GM18858 (cell line): ENCODE measurements around the gene NDRG4.
"Not testable (repeated sequence)": the region's sequence is repeated elsewhere in the genome, so short reads cannot be mapped to it uniquely, and the experiment has no call there.

ENCODE experiments used
- ATAC-seq: cut with Tn5 transposase; IDR thresholded peaks from one replicate; pipeline ENCODE4 v1.9.1; 2021; ENCODE audit not compliant: unreplicated experiment

Gene NDRG4

DNA sequence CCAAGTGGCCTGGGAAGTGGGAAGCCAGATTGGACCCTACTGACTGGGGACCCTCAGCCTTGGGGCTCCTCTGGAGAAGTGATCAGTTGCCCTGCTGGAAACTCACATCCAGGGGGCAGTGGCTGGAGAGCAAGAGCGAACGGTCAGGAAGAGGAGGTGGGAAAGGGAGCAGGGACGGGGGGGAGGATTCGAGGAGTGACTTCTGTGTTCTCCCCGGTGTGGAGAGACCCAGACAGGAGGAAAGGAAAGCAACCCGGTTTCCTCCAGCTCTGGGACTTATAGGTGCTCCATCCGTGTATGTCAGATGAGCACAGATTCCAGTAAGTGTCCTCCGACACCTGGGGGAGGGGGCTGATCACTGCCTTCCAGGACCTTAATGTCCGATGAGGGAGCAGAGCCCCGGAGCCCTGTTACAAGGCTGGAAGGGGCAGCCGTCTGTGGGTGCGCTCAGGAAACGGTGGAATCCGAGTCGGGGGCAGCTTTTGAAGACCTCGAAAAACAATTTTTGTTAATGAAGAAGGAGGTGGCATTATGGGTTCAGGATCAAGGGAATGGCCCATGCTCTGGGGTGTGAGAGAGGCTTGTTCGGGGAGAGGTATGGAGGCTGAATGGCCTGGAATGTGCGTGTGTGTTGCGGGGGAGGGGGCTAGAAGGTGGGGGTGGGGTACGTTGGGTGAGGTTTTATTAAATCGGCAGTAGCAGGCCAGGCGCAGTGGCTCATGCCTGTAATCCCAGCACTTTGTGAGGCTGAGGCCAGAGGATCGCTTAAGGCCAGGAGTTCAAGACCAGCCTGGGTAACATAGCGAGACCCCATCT lies 34.8 kb upstream of the NDRG4 start:
- ATAC-seq: no peak

- no peak for ATAC-seq
Observed at GRCh38 chr16:58465817-58466216, 34.1 kb upstream of the NDRG4 start.

DNA sequence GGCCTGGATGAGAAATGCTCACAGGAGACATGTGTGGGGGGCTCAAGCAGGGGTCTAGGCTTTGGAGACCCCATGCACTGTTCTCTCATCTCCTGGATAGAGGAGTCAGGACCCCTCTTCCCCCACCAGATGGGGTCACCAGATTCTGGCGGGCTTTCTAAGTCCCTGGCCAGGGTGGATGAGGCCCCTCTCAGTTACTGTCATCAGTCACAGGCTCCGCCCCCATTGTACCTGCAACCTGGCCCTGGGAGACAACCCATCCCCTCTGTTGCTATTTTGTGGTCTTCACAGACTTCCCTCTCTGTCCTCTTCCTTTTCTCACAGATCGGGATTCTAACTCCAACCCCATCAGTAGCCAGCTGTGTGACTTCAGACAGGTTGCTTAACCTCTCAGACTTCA lies 33.5 kb upstream of the NDRG4 start:
- ATAC-seq: no peak

DNA sequence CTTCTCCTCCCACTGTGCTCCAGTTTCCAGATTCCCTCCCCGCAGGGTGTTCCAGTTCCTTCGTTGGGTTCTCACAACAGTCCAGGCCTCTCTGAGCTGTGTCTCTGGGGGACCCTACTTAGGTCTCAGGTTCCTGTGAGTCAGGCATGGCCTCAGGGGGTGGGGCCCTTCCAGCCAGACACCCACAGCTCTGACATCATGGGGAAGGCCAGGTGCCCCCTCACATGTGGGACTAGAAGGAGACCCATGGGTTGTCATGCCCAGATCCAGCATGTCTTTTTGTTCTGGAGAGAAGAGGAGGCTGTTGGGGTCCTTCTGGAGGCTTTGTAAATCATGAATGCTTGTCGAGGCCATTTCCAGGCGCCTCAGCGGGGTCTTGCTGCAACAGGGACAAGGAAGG lies 32.0 kb upstream of the NDRG4 start:
- ATAC-seq: no peak

DNA sequence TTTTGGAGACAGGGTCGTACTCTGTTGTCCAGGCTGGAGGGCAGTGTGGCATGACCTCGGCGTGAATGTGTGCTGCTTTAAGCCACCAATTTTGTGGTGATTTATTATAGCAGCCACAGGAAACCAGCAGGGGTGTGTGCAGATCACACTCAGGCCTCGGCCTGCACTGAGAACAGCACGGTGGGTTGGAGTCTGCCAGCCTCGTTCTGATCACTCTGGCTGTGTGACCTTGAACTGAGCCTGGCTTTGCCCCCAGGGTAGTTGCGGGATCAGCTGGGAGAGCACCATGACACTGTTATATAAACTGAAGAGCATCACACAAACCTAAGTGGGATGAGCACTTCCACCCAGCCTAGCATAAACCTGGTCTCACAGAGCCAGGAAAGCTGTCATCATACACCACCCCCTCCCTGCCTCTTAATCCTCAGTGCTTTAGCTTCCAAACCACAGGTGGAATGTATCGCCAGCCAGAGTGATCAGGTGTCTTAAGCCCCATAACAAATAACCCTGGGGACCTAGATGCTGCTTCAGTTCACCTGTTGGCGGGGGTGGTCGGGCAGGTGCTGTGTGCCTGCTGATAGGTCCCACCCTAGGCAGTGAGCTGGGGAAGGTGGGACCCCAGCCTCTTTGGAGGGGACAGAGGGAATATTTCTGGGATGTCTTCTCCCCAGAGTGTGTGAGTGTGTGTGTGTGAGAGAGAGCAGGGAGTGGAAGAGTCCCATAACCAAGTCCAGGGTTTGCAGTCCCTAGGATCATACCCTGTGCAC lies 28.6 kb upstream of the NDRG4 start:
- no peak for ATAC-seq

GRCh38 chr16:58472266-58472665 lies 27.7 kb upstream of the NDRG4 start:
- no peak for ATAC-seq

- ATAC-seq: no peak
Observed at GRCh38 chr16:58472827-58473226, 27.1 kb upstream of the NDRG4 start.

DNA sequence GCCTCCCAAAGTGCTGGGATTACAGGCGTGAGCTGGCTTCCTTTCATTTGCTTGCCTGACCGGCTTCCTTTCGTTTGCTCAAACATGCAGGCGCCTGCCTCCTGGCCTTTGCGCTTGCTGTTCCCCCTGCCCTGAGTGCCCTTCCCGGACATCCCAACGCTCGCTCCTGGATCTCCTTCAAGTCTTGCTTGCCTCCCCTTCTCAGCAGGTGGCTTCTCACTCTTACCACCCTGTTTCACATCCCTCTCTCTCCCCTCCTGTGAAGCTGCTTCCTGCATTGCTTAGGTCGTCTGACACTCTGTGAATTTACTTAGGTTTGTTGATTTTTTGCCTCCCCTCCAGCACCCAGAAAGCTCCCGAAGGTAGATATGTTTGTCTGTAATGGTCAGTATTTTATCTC lies 25.6 kb upstream of the NDRG4 start:
- no peak for ATAC-seq

- no peak for ATAC-seq
Observed at GRCh38 chr16:58475091-58475619, 24.8 kb upstream of the NDRG4 start.

DNA sequence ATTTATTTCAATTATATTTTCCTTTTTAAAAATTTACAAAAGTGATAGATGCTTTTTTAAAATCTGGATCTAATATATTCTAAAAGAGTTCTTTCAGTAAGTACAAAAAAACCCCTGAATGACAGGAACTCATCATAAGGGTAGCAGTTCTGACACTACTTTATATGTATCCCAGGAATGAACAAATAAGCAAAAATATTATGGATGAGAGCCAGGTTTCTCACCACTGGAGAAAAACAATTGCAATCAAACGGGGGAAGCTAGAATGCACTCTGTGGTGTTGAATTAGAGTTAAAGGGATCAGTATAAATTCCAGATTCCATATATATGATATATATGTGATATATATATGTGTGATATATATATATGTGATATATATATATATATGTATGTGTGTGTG lies 23.2 kb upstream of the NDRG4 start:
- ATAC-seq: no peak

GRCh38 chr16:58478427-58478826 lies 21.5 kb upstream of the NDRG4 start:
- ATAC-seq: no peak

GRCh38 chr16:58481226-58481869 lies 18.6 kb upstream of the NDRG4 start:
- ATAC-seq: no peak

DNA sequence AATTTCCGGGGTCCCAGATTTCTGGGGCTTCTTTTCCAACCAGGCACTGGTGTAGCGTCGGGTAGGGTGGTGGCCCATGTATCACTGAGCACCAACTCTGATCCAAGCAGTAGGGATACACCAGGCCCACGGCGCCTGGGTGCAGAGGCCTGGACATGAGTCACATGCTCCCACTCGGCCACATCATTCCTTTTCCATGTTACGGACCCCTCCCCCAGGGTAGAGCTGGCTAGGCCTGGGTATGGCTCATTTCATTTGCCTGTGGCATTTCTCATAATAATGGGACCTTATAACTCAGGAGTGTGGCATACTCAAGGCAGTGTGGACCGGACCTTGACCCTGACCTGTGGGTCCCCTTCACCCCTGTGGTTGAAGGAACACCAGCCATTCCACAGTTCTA lies 18.0 kb upstream of the NDRG4 start:
- no peak for ATAC-seq

DNA sequence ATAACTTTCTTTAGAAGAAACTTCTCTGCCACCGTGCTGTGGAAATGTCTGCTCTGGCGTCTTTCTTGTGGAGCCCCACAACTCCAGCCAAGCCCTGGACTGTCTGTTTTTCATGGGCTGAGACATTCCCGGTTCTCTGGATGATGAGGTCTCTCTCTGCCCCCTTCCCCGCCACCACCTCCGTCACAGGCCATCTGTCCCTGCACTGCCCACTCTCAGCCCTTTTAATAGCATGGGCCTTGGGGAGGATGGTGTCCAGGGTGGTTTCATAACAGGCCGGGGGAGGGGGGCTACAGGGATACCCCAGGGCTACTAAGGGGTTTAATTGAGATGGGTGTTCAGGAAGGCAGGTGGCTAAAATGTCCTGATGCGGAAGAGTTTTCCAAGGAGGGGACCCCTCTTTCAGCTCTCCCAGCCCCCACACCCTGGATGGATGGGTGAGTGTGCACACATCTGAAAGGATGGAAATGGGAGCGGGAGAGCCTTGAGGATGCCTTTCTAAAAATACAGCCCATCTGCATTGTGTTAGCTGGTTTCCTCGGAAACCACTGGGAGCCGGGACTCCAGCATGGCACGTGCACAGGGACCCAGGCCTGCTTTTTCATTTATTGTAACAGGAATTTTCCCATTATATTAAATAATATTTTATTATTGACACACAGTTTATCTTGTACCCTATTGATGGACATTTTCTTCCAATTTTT lies 14.6 kb upstream of the NDRG4 start:
- no peak for ATAC-seq

- ATAC-seq: no peak
Observed at GRCh38 chr16:58487566-58488351, 12.2 kb upstream of the NDRG4 start.

- no peak for ATAC-seq
Observed at GRCh38 chr16:58488531-58488930, 11.4 kb upstream of the NDRG4 start.

DNA sequence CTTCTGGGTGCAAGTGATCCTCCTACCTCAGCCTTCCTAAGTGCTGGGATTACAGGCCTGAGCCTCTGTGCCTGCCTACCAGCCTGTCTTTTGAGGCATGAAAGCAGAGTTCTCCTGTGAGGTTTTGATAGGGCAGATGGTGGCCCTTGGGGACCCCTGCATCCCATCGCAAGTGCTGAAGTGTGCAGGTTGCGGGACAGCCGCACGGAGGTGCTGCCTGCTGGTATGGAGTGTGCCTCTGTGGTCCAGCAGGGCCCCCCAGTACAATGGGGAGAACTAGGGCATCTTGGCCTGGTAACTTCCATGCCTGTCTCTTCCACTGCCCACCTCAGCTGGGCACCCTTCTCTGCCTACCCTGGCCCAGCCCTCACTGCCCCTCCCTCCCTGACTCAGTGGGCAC lies 9.9 kb upstream of the NDRG4 start:
- no peak for ATAC-seq

- not testable (repeated sequence) for ATAC-seq
Observed at GRCh38 chr16:58490539-58490938, 9.4 kb upstream of the NDRG4 start.

DNA sequence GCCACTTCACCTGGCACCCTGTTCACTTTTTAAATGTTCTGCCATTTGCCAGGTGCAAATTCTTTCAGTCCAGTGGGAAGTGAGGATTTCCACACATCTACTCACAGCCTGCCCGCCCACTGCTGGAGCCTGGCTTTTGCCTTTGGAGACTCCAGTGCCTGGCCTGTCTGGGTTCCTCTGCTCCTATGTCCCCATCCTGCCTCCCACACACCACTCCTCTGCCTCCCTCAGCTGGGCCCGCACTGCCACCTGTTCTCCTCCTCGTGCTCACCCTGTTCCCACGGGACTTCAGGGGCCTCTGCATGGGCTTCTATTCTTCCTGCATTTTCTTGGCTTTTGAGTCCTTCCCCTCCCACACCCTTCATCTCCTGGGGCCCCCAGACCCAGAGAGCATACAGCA lies 7.9 kb upstream of the NDRG4 start:
- no peak for ATAC-seq

- no peak for ATAC-seq
Observed at GRCh38 chr16:58492735-58493134, 7.2 kb upstream of the NDRG4 start.
